ENCODE data around the gene NCAPD3.

Gene NCAPD3

DNA sequence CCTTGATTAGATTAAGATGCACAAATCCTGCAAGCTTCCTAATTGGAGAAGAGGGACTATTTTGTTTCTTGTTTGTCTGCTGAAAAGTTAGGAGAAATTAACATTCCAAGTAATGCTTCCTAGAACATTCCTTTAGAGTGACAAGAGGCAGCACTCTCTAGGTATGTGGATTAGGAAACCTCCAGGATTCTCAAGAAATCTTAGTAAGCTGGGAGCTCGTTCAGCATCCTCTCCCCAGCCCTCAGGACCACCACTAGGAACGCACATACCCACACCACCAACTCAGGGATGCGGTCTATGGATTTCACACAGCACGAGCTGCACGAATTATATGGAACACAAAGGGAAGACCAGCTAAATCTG, 52.9 kb downstream of the NCAPD3 start:
- no peak overlapping the region for H3K4me2 ChIP-seq (ENCODE audit: low read length)
- no peaks in the 10 kb centered on the region for H3K4me1 ChIP-seq
- no peak overlapping the region for H3K27ac ChIP-seq
- H3K4me3 ChIP-seq (ENCODE audit: low read depth, low read length) = no peak overlapping the region
- H3K27me3 ChIP-seq (ENCODE audit: control insufficient read depth, insufficient read depth, low read length) = no peaks in the 10 kb centered on the region
- H3K9ac ChIP-seq = no peak overlapping the region
- no peak overlapping the region for H2AFZ ChIP-seq
- no peaks in the 10 kb centered on the region for H3K36me3 ChIP-seq (ENCODE audit: control insufficient read depth, insufficient read depth, low read length)
- no peaks in the 10 kb centered on the region for H3K79me2 ChIP-seq
- TF ChIP-seq, protein P1, sequence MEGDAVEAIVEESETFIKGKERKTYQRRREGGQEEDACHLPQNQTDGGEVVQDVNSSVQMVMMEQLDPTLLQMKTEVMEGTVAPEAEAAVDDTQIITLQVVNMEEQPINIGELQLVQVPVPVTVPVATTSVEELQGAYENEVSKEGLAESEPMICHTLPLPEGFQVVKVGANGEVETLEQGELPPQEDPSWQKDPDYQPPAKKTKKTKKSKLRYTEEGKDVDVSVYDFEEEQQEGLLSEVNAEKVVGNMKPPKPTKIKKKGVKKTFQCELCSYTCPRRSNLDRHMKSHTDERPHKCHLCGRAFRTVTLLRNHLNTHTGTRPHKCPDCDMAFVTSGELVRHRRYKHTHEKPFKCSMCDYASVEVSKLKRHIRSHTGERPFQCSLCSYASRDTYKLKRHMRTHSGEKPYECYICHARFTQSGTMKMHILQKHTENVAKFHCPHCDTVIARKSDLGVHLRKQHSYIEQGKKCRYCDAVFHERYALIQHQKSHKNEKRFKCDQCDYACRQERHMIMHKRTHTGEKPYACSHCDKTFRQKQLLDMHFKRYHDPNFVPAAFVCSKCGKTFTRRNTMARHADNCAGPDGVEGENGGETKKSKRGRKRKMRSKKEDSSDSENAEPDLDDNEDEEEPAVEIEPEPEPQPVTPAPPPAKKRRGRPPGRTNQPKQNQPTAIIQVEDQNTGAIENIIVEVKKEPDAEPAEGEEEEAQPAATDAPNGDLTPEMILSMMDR (IDR thresholded peaks at IDR 0.05) = no peak
- no peaks in the 10 kb centered on the region for H3K9me3 ChIP-seq (ENCODE audit: control insufficient read depth, low read length)

DNA sequence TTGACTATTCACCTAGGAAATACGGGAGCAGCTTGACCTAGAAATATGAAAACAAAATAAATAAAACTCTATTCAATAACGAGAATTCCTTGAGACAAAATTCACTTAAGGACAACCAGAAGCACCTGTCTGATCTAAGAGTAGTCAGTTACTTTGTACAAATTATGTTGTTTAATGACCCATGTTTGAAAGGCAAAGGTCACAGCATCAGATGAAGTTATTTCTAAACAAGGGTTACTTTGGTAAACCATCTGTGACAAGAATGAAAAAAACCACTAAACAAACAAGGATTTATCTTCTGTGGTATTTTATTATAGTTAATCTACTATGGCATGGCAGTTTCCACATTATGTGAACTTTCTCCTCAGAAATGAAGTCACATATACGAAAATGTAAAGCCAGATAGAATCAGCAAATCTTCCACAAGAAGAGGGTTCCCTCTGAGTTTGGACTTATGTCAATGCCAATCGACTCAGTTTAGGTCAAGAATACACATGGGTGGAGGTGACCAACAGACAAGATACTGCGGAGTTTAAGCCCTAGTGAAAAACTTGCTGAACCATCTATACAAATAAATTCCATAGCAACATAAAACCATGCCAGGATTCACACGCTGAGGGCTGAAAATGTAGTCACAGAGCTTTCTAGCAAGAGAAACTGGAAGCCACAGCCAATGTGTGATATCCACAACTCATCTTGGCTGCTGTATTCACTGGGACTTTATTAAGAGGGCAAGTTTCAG, 53.4 kb downstream of the NCAPD3 start:
- Histone ChIP-seq H3K4me2 (ENCODE audit: low read length) (no peak overlapping the region), H2AFZ (no peak overlapping the region), H3K9me3 (ENCODE audit: control insufficient read depth, low read length) (no peaks in the 10 kb centered on the region), H3K27ac (no peak overlapping the region), H3K4me1 (no peaks in the 10 kb centered on the region), H3K79me2 (no peaks in the 10 kb centered on the region), H3K9ac (no peak overlapping the region), H3K4me3 (ENCODE audit: low read depth, low read length) (no peak overlapping the region), H3K36me3 (ENCODE audit: control insufficient read depth, insufficient read depth, low read length) (no peaks in the 10 kb centered on the region), H3K27me3 (ENCODE audit: control insufficient read depth, insufficient read depth, low read length) (no peaks in the 10 kb centered on the region)
- TF ChIP-seq, protein P1 (IDR thresholded peaks at IDR 0.05) = no peak

DNA sequence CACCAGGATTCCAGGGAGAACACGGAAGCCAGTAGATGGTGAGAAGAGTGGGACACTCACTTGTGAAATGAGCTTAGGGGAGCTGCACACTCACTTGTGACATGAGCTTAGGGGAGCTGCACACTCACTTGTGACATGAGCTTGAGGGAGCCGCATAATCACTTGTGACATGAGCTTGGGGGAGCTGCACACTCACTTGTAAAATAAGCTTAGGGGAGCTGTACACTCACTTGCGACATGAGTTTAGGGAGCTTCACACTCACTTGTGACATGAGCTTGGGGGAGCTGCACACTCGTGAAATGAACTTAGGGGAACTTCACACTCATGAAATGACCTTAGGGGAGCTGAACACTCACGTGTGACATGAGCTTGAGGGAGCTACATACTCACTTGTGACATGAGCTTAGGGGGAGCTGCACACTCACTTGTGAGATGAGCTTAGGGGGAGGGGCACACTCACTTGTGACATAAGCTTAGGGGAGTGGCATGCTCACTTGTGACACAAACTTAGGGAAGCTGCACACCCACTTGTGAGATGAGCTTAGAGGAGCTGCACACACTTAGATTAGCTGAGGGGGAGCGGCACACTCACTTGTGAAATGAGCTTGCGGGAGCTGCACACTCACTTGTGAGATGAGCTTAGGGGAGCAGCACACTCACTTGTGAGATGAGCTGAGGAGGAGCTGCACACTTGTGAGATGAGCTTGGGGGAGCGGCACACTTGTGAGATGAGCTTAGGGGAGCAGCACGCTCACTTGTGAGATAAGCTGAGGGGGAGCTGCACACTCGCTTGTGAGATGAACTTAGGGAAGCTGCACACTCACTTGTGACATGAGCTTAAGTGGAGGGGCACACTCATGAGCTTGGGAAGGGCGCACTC, 59.0 kb downstream of the NCAPD3 start:
- H3K79me2 ChIP-seq = no peaks in the 10 kb centered on the region
- H2AFZ ChIP-seq = no peak overlapping the region
- no peak overlapping the region for H3K4me3 ChIP-seq (ENCODE audit: low read depth, low read length)
- no peak overlapping the region for H3K27ac ChIP-seq
- H3K4me1 ChIP-seq = no peaks in the 10 kb centered on the region
- no peak overlapping the region for H3K4me2 ChIP-seq (ENCODE audit: low read length)
- TF ChIP-seq, protein P1 (IDR thresholded peaks at IDR 0.05) = no peak
- no peaks in the 10 kb centered on the region for H3K9me3 ChIP-seq (ENCODE audit: control insufficient read depth, low read length)
- no peaks in the 10 kb centered on the region for H3K36me3 ChIP-seq (ENCODE audit: control insufficient read depth, insufficient read depth, low read length)
- no peak overlapping the region for H3K9ac ChIP-seq
- H3K27me3 ChIP-seq (ENCODE audit: control insufficient read depth, insufficient read depth, low read length) = no peaks in the 10 kb centered on the region

GRCh38 chr11:134159652-134160051, 64.1 kb downstream of the NCAPD3 start:
- Histone ChIP-seq H3K27ac (no peak overlapping the region), H3K4me2 (ENCODE audit: low read length) (no peak overlapping the region), H3K36me3 (ENCODE audit: control insufficient read depth, insufficient read depth, low read length) (no peaks in the 10 kb centered on the region), H2AFZ (no peak overlapping the region), H3K27me3 (ENCODE audit: control insufficient read depth, insufficient read depth, low read length) (no peaks in the 10 kb centered on the region), H3K9me3 (ENCODE audit: control insufficient read depth, low read length) (no peaks in the 10 kb centered on the region), H3K79me2 (no peaks in the 10 kb centered on the region), H3K9ac (no peak overlapping the region), H3K4me3 (ENCODE audit: low read depth, low read length) (no peak overlapping the region), H3K4me1 (no peaks in the 10 kb centered on the region)
- TF ChIP-seq, protein P1 (IDR thresholded peaks at IDR 0.05) = no peak
